Measurements from ENCODE around the gene CPEB4.

Gene CPEB4

DNA sequence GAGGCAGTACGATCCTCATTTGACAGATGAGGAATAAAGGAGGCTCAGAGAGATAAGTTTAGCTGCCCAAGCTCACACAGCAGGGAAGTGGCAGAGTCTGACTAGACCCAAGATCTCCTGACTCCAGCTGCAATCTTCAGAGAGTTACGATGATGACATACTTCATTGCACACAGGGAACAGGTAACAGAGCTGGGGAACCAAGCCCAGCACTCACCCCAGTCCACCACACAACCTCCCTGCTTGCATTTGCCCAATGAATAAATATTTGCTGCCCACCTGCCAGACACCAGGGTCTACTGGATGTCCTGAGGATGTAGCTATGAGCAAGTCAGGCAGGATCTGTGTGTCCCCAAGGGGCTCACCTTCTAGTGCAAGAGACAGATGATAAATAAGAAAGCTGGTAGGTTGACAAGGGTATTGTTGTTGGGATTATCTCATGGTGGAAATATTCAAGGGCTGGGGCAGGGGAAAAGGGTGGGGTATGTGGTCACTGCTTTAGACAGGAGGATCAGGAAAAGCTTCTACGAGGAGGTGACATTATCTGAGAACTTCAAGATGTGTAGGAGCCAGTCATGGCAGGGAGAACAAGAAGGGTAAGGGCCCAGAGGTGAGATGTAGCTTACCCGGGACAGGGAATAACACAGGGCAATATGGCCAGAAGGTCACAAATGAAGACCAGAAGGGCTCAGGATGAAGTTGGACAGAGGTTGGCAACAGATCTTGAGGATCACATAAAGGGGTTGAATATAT lies 28.6 kb upstream of the CPEB4 start:
- DNase-seq = no peak

DNA sequence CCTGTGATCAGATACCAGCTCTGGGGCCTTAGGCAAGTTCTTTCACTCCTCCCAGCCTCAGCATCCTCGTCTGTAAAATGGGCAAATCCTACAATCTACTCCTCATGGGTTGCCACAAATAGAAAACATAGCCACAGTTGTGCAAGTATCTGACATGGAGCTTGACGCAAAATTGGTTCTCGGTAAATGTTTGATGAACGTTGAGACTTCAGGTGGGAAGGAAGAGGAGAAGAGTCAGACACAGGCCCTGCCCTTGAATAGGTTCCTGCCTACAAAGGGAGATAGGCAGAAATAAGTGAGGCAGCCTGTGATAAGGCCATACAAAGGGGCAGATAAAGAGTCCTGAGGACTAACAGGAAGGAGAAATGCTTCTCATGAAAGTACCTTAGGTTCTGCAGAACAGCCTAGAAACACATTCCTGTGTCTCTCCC lies 26.1 kb upstream of the CPEB4 start:
- DNase-seq = no peak

DNA sequence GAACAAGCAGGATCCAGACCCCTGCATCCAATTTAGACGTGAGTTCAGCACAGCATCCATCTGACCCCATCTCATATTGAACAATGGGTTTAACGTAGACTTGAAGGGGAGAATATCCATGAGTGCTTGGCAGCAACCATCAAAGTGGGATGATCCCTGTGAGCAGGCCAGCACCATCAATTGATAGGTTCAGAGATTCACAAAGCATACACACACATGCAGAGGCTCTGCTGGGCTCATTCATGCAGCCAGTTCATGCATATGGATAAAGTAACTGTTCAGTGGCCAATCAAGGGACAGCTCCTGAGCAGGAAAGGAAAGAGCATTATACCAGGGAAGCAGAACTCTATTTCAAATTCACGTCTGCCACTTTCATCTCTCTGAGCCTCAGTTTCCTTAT lies 24.8 kb upstream of the CPEB4 start:
- DNase-seq = no peak

DNA sequence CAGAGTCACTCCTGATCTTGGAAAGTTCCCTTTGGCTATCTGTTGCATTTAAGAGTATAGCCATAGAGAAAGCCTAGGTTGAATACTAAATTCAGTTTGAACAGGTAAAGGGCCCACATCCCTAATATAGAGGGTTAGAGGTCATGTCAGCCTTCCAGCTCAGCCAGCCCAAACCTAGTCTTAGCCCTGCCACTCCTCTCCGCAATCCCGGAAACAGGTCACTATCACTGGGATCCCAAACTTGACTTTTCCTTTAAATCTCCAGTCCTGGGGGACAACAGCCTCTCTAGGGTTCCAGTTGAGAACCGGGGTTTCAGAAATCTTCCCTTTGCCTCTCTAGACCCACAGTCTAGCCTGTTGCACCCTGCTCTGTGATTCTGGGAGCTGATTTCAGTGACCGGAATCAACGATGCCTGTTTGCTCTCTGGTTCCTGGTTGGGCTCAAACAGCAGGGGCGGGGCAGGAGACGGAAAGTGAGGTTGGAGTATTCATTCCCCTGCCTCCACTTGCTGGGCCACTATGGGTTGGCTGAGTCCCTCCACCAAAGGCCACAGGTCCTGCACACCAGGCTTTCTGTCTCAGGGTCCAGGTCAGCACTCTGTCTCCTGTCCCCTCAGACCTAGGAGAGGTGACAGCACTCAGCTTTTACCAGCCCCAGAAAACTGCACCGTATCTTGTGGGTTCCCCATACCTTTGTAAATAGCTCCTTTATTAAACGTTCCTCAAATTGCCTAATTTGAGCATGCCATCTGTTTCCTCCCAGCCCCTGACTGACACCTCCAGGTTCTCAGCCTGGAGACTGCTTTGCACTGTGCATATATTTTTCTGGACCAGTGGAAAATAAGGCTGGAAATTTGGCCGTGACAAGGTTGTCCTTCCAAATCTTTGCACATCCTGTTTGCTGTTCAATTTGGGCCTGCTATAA lies 23.8 kb upstream of the CPEB4 start:
- peak; percentile 15 for DNase-seq

DNA sequence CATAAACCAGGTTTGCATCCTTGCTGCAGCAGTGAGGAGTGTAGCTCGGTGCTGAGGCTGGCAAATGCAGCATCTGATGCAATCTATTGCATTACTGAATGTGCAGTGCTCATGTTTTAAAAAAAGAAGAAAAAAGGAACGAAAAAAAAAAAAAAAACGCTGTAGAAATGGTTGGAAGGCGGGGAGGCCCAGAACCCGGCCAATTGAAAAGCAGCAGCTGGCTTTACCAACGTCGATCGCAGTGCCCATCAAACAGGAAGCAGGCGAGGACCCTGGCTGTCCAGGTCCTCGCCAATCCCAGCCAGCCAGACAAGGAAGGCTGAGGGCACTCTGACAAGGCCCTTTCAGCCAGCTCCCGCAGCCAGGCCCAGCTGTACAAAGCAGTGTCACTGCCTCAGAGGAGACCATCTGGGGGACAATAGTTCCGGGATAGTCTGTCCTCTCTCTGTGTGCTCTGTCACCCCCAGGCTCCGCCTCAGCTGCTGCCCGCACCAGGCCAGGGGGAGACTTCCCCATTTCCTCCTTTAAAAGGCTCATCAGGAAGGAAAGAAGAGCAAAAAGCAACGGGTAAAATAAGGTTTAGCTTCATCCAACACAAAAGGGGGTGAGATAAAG lies 21.8 kb upstream of the CPEB4 start:
- no peak for DNase-seq

DNA sequence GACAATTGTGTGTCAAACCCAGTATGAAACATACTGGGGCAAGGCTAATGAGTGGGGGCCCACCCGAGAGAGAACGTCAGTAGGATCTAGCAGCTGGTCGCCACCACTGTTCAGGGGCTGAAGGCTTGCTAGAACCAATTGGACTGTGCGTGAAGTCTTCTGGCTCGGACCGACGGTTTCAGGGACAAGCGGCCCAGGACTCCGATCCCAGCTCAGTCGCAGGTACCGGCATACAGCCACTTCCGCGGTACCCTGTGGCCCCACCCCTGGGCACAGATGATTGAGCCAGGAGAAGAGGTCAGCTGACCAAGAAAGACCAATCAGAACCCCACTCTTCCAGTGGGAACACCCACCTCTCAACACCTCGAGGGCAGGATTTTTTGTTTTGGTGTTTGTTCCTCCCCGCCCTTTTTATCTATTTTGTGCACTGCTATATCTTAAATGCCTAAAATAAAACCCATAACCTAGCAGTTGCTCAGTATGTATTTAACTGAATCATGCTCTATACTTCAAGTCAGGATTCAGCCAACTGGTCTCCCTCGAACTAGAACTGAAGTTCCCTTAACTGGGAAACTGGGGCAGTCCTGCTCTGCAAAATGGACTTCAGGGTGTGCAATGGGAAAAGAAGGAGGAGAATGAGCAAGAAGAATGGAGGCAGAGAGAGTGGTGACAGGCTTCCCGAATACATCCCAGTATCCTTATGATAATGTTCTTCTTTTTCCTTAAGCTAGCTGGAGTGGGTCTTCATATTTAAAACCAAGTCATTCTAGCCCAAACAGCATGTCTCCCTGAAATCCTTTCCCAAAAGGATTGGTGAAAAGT lies 21.1 kb upstream of the CPEB4 start:
- DNase-seq = no peak

DNA sequence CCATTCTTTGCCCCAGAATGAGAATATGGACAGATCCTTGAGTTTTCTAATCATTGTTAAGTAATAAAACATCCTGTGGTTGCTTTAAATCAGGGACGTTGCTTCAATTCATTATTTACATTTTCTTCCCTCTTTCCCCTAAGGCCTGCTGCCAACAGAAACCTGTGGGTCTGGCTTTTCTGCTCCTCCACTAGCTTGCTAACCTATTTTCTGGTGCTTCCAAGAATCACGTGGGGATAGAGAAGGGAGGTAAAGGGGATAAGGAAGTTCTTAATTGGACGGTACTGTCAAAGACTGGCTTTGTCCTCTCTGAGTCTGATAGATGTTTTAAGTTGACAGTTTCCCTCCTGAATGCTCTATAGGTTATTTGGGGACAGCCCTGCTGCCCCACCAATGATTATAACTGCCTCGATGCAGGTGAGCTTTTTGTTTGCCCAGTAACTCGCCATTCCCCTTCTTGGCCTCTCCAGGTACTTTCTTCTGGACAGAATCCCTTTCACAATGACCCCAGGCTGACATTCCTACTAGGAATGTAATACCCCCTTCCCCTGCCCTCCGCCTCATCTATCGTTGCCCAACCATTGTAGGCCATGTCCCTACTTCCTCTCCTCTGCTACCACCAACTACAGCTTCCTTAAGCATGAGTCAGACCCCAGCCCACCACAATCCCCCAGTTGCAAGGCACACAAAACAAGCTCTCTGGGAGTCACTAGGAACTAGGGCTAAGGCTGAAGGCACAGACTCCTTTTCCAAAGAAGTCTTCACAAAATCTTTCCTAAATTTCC lies 19.9 kb upstream of the CPEB4 start:
- DNase-seq = no peak

DNA sequence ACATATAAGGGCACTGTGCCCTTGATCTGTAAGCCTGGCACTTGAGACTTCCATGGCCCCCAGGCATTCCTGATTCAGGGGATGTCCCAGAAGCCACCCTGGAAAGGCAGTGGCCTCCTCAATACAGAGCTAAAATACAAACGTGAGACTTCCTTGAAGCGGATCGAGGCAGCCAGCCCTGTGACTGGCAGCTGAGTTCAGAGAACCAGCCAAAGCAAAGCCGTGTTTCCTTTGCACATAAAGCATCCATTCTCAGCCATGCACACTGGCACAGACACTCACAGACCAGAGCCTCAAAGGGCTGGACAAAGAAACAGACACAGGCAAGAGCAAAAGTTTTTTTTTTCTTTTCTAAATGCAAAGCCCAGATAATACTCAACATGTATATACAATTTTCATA lies 18.8 kb upstream of the CPEB4 start:
- DNase-seq = no peak

DNA sequence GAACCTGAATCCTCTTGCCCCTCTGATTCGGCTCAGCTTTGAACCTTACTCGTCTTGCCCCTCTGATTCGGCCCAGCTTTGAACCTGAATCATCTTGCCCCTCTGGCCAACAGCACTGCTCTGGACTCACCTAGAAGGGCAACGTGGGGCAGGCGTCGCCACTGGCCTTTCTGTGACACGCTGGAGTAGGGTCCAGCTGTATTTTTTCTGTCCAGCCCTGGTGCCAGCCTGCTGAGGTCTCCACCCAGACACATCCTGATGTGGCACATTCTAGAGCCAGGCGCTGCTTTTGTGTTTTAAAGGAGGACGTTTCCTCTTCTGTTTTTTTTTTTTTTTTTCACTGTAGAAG lies 15.2 kb upstream of the CPEB4 start:
- DNase-seq = no peak

DNA sequence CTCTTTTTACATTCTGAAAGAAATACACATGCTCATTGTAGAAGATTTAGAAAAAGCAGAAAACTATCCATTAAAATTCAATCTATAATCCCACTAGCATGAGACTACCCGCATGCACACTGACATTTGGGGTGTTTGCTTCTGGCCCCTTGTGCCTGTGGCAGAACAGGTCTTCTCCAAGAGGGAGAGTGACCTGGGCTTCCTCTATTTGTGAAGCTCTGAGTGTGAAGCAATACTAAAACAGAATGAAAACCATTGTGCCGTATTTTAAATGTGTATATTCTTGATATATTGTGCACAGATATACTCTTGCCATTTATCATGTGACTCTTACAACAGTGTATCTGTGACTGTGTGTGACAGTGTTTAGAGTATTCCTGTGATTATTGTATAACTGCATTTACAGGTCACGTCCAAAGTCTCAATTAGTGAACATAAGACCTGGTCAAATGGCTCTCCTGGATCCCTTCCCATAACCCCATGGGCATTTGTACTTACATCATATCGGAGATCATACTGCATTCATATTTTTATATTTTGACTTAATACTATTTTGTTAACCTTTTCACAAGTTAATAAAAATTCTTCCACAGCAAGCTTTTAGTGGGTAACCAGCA lies 14.7 kb upstream of the CPEB4 start:
- no peak for DNase-seq

DNA sequence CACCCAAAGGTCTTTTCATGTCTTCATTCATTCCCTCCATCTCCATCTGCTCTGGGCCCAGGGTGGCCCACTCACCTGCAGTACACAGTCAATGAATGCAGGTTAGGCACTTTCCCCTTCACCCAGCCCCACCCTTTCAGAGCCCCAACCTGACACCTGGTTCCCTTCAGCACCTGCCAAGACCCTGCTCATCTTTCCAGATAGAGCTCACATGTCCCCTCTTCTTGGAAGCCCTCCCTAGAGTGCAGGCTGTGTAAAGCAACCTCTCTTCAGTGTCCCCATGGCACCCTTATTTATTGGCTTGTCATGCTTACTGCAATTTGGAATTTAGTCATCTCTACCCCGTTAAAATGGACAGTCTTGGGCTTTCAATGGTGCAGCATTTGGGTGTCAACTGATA lies 13.0 kb upstream of the CPEB4 start:
- DNase-seq = no peak

DNA sequence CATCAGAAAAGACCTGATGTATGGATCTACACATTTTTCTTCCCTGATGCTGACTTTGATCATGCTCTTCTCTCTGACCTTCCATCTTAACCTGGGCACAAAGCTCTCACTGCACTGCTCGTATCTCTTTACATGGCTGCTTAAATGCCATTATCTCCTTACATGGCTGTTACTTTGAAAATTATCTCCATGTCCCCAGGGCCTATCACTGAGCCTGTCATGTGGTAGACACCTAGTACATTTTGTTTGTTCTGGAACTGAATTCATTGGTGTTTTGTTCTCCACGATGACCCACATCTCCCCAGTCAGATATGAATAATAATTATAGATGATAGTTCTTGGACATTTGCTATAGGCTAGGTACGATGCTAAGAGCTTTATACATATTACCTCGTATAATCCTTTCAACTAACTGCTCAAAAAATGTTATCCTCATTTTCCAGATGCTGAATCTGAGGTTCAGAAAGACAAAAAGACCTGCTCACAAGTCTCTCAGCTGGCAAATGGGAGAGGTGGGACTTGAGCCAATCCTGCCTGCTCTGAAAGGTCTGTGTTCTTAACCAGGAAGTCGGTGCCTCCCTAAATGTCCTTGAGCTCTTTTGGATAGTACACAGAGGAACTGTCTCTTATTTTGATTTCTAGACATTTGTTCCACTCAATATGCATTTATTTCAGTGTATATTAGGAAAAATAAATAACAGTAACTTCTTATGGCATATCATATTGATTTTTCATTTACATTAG lies 9.8 kb upstream of the CPEB4 start:
- DNase-seq = no peak

DNA sequence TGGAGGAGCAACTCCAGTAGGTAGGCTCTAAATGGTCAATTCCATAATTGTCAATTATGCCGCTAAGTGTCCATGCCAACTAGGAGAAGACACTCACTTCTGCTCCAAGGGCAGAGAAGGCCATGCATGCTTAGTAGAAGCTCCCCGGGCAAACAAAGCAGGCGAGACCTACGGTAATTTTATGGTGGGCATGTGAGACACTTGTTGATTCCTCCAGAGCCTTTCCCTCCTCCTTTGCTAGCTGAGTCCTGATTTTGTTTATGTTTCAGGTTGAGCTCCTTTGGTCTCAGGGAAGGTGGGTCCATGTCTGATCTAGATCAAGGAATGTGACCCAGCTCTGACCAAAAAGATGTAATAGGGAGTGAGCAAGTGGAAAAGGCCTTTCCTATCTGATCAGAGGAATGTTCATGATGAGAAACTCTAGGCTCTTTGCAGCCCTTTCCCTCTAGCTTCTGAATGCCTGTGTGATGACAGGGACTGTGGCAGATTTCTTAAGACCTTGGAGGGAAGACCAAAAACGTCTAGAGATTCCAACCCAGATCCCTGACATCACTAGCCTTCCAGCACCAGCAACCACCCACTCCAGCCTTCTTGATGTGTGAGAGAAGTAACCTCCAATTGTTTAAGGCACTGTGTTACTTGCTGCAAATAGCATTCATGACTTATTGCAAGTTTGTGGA lies 7.7 kb upstream of the CPEB4 start:
- no peak for DNase-seq

DNA sequence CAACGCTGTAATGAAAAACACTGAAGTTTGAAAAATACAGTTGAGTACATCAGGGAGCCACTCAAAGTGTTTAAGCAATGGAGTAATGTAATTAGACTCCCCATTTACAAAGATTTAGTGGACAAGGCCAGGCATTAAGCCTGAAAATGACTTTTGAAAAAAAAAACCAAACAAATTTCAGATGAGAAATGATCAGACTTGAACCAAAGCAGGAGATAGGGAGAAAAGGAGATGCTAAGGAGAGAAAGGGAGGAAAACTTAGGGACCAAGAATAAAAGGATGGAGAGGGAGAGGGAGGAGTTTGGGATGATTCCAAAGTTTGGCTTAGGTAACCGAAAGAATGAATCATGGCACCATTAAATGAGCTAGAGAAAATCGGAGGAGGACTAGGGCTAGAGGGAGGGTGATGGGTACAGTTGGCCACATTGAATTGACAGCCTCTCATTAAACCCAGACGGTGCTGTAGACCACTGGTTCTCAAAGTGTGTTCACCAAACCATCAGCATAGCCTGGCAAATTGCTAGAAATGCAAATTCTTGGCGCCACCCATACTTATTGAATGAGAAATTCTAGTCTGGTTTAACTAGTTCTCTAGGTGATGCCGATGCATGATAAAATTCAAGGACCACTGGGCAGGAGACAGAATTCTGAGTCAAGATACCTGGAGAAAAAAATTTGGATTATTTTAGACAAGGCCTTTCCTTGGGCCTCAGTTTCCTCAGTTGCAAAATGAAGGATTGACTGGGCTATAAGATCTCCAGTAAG lies 6.2 kb upstream of the CPEB4 start:
- DNase-seq = no peak

DNA sequence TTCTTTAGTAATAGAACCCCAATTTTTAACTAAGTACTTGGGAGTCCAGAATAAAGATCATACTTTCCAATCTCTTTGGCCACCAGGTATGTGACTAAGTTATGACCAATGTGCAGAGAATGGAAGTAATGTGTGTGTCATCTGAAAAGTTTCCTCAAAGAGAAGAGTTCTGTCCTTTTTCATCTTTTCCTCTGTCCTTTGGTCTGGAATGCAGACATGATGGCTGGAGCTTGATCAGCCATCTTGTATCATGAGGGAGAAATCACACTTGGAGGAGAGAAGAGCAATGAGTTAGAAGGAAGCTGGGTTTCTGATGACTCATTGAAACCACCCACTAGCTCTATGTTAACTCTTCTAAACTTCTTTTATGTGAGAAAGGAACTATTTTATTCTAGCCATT lies 5.5 kb upstream of the CPEB4 start:
- no peak for DNase-seq

DNA sequence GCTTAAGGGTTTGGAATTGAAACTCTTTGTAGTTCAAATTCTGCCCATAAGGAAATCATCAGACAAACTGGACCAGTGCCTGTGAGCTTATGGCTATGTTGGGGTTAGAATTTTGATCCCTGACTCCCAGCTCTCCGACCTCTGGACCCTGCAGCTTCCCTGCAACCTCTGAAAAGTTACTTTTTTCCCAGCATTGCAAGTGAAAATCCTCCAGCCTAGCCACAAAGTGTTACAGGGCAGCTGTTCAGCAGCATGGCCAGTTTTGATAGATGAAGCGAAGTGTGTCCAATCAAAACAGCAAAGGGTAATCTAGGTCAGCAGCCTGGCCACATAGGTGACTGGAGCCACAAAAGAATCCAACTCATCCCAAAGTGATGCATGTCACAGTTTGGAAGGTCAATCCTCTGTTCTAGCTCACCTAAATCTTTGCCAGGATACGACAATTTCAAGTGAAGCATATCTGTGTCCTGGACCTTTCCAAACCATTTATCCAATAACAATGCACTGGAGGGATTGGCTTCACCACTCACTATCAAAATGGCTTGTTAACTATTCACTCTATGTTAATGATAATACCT lies 4.7 kb upstream of the CPEB4 start:
- DNase-seq = no peak

DNA sequence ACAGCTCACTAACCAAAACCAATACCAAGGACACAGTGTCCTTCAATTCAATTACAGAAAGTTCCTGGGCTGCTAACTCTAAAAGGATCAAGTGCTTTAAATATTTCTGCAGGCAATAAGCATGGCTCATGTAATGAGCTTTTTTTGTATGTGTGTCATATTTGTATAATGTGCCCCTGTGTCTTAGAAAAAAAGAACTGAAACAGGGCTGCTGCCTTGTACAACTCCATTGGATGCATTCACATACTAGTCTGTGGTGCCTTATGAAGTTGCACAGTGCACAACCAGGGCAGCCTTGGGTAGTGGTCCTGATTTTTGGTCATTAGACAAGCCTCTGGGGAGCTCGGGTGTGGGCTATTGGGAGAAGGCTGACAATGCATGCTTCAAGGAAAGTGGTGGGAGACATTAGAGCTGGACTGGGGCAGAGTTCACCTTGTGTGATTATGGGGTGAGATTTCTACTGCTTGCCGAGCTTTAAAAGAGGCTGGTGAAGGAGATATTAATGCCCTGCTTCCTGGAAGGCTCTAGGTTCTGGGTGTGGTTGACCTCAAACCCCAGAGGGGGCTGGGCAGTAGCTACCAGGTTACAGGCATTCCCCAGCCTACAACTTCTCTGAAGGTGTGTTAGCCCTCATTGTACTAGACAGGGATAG lies 3.6 kb upstream of the CPEB4 start:
- DNase-seq = no peak

DNA sequence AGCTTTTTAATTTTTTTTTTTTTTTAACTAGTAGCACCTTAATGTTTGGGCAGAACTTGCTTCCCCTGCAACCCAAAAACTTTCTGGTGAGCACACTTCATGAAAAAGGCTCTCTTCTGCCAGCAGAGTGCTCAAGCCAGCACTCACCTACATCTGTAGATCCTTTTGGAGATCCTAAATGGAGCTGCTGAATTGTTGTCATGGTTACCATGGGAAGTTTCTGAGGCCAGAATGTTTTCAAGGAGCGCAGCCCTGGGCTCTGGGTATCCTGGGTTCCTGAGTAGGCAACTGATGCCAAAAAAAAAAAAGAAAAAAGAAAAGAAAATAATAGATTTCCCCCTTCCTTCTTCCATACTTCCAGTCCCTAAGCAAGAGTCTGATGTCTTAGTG lies 3.1 kb upstream of the CPEB4 start:
- DNase-seq = no peak
